HEK293T (cell line): Measurements from ENCODE around the gene CFAP54.

Source experiments
- BHLHE40 ChIP-seq: fragments of 450-650 bp; IDR thresholded peaks from 2 replicates; pipeline ENCODE4 v1.6.1; 2016; ENCODE audit warnings: mild to moderate bottlenecking, moderate library complexity, borderline replicate concordance
- ELF4 ChIP-seq: fragments of 450-650 bp; IDR thresholded peaks from 2 replicates; pipeline ENCODE4 v1.6.1; 2017; ENCODE audit warnings: antibody characterized with exemption

DNA sequence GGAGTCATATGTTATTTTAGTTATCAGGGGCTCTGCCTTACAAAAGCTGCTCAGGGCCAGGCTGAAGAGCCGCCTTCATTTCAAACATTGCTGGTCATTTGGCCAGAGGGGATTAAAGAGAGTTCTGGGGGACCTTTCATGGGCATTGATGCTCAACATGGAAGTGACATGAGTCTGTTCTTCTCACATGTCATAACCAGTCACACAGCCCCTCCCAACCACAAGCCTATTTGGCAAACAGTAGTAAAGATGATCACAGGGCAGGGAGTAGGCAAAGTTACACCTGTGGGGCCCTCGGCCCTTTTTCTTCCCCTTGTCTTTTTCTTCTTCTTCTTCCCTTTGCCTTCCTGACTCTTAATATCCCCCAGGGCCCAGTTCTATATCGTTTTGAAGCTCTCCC, 33.3 kb downstream of the CFAP54 start:
- TF ChIP-seq BHLHE40: no peak
- TF ChIP-seq ELF4: no peak
